Suppressor macrophage treated with lipopolysaccharide for 1 hour (primary cell): ENCODE data around the gene SPOCK1.

Experiments
- DNase-seq, 3 donors: peaks; one replicate each; pipeline ENCODE4 v3.0.0-alpha.2; 2020 to 2022

The SPOCK1 gene

DNA sequence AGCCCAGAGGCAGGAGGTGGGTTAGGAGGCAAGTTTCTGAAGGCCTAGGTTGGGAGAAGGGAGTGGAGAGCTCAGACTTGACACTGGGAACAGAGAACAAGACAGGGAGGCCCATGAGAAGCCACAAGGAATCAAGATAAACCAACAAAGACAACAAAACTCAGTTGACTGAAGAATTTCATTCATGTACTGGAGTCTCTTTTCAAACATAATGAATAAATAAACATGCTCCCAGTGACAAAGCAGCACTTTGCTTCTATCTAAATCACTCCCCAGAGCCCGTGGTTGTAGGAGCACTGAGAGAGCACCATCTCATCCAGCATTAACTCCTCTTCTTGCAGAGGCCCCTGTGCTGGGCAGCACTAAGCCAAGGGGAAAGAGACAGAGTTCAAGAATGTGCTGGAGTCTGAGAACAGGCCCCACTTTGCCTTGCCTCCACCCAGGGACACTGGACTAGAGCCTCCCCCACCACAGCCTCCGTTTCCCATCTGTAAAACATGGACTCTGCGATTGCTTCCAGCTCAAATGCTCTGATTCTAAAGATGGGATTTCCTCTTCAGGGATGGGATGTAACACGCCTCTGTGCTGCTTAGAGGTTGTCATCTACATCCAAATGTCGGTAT, 282.0 kb downstream of the SPOCK1 start:
- no peak for DNase-seq

DNA sequence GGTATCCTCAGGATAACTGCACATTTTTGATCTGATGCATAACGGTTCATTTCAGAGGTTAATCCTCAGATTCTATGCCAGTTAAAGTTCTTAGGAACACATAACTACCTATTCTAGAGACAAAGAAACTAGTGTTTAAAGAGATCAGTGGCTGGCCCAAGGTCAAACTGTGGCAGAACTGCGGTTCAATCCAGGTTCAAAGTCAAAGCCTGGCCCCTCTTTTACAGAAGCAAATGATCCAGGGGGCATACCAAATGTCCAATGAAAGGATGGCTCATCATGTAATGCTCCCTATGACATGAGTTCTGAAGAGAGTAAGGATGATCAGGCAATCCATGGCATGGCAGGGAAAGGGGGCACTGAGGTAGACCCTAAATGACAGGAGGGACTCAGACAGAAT, 283.3 kb downstream of the SPOCK1 start:
- DNase-seq, result no peak

DNA sequence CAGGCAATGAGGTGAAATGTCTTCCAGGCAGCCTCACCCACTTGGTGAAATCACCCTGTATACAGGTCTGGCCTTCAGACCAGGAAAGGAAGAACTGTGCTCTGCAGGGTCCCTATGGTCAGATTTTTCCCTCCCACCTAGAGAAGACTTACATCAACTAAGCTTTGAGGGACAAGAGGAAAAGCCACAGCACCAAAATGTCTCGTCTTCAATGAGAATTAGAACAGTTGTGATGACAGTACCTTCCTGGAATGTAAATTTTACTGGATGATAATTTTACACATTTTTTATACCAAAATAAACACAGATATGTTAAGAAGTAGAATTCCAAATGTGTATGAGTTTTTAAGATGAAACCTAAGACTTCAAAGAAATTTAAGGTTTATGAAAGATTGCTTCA, 283.9 kb downstream of the SPOCK1 start:
- DNase-seq, result no peak

DNA sequence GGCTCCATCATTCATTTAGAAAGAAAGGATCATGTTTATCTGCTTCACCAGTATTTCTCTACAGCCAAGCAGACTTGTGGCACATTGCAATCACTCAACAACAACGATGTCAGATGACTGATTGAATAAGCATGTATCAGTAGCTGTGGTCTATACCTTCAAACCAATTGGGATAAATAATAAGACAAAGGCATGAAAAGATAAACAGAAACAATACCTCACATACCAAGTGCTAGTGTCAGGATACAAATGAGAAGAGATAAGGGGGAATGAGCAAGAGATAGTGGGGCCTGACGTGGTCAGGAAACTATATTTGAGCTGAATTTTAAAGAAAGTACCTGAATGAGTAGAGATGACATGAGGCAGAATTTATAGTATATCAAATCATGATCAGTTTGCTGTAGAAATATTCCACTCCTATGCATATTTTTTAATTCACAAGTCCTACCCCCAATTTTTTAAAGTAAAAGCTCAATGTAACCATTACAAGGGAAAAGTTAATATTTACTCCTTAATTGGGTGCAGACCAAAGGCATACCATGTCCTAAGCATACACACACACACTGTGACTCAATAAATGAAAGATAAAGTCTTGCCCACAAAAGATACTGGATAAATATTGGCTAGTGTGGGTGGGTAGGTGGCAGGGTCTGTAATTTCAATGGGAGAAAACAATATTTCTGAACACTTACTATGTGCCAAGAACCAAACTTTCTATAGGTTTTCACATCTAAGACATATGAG, 284.5 kb downstream of the SPOCK1 start:
- no peak for DNase-seq

DNA sequence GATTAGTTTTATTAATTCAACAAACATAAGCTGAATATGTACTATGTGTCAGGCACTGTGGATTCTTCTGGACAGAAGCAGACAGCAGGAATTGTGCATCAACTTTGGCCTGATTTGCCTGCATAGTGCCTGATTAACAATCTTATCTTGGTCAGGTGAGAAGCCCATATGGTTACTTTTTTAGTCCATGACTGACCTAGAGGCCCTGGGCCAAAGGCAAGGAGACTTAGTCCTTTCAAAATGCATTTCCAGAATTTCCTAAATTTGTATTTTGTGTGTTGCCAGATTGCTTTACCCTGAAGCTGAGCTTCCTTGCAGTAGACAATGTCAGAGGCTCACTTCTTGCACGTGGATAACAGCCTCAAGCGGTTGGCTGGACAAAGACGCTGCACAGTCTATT, 286.7 kb downstream of the SPOCK1 start:
- no peak for DNase-seq

DNA sequence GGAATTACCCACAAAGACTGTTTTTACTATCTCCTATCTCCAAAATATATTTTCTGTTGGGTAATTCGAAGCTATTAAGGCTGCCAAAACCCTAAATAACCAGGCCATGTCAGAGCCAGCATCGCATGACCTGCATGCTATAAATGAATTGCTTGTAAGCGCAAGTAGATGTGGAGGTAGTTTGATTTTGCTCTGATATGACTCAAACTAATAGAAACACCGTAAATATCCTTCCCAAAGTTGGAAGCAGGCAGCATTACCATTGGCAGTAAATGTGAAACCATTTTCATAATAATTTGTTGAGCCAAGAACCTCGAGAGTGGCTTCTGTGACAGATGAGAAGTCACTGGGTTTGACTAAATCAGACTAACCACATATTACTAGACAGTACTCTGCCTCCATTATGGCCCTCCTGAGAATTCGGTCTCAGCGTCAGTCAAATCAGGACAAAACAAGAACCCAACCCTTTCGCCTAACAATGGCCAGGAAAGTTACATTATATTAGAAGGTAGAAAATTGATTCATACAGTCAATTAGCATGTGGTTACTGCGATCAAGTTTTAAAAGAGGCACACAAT, 289.8 kb downstream of the SPOCK1 start:
- DNase-seq, result no peak

DNA sequence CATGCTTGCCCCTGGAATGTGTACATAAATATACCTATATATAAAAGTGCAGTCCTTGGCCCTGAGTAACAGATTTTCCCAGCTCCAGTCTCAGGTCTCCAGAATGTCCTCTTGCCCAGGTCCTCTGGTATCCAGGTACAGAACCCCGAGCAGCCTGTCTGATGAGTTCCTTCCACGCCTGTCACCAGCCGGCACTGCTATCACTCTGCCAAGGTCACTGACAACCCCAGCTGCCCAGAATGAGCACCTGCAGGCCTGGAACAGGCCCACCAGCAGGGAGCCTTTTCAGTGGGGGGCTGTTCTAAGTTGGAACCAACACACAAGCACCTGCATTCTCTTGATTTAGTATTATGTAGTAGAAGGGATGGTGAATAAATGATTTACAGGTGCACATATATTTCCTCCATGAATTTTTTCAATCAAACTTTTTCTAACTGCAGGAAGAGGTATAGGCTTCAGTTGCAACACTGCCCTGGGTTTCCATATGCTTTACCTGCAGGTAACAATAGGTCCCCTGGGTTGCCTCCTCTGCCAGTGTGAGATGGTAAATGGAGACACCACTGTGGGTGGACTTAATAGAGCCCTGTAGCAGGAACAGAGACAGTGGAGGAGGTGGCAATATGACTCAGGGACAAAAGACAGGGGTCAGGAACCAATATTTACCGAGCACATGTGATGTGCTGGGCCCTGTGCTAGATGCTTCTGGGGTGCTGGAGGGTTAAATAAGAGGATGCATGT, 291.9 kb downstream of the SPOCK1 start:
- no peak for DNase-seq

DNA sequence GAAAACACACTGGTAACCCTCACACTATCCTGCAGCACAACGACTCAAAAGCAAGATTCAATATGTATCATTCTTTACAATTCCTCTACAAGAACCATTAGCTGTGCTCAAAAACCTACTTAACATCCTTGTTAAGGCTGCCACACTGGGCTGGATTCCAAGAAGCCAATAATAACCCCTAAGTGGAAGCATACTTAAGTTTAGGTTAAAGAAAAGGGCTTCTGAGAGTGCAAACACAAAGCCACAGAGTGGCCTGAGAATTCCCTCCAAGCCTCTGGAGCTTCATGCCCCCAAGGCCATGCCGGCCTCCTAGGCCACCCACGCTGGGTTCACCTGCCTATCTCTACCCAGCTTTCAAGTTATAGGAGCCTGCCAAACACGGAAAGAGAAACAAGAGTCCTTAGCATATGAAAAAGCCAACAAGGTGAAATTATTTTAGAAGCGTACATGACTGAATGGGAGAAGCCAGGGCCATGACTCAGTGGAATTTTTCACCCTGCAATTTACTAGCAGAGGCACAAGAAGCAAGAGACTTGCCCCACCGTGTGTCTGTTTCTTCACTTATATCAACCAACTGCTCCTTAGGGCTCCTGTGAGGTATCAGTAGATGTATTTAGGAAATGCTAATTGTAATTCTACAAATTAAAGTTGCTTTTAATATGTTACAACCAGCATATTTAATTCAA, 293.0 kb downstream of the SPOCK1 start:
- DNase-seq, result no peak

DNA sequence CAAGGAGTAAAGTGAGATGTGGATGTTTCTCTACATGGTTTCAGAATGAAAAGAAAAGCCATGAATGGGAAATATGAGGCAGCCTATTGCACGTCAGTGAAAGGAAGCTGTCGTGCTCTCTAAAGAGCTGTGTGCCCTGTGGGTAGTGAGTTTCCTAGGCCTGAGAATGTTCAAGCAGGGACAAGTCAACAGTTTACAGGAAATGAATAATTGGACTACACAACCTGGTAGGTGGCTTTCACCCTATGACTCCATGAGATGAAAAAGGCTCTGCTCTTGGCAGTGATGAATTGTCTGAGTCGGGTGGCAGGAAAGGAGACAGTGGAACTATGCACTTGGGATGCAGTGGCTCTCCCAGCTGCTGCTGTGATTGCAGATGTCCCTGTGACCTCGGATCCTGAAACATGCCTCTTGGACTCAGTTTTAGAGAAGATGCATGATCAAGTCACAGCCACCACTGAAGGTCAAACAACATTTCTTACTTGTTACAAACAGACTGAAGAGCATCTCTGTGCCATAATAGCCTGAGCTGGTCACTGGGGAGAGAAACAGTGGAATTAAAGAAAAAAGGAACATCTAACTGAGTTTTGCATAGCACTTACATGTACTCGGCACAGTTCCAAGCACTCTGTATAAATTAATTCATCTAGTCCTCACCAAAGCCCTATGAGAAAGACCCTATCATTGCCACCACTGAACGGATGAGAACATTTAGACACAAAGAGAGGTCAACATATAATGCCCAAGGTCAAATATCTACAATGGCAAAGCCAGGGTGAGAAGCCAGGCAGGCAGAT, 293.7 kb downstream of the SPOCK1 start:
- DNase-seq, result no peak

DNA sequence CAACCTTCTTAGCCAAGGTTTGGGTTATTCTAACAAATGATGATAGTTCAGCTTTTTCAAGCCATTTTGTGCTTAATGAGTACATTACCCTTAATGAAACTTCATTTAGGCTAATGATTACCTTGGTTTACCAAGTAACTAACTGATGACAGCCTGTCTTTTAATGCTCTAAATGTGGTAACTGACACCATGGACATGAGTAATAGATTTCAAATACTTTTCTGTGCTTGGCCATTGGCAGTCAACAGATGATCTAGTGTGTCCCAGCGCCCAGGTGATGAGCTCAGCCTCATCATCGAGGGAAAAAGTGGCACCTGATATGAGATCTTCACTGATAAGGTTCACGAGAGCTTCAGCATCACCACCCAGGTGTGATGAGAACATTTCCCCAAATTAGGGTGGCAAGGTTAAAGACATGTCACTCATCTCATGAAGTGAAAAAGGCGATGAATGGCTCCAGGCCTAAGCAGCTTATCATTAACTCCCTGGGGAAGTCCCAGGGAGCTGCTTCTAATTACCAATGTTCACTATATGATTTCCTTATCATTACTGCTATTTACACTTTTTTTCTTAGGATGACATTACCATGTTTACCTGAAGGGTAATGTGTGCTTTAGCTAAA, 296.0 kb downstream of the SPOCK1 start:
- no peak for DNase-seq

DNA sequence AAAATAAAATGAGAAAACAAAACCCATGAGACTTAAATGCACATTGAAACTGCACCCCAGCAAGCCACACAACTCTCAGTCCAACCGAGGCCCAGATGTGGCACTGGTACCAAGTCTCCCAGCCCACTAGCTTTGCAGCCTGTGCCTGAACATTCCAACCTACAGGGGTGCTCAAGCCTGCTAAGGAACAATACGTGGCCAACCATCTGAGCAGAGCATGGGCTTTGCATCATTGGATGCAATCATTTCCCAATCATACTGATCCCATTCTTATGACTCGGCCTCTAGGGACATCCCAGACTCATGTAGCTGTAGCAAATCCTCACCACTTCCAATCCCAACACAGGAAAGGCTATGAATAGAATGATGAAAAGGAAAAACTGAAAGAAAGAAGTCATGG, 297.2 kb downstream of the SPOCK1 start:
- DNase-seq, result no peak

DNA sequence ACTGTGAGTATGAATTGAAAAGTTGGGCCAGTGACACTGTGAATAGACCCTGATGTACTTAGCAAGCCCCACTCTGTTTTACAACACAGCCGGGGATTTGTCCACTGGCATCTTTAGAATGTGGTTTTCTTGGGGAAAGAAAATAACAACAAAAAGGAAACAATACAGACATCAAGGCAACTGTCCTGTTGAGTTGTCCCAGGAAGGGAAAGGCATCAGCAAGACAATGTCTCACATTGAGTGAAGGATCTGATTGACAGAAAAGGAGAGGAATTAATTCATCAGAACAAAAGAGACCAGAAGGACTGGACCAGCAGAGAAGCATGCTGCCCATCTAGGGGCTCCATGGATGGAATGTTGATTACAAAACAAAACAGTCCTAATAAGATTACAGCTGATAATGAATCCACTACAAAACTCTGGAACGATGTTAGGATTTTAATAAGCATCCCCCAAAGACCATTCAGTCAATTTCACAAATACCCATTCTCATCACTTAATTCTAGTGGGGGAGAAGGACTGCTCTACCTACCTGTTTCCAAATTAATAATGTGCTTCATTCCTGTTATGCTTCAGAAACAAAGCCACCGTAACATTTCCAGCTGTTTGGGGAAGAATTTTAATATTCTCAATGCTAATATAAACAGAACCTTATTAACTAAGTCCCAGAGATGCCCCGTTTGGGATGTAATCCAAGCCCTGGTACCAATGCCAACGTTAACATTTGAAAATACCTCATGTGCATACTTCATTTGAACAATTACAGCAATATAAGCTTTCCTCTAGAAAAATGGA, 298.0 kb downstream of the SPOCK1 start:
- no peak for DNase-seq

DNA sequence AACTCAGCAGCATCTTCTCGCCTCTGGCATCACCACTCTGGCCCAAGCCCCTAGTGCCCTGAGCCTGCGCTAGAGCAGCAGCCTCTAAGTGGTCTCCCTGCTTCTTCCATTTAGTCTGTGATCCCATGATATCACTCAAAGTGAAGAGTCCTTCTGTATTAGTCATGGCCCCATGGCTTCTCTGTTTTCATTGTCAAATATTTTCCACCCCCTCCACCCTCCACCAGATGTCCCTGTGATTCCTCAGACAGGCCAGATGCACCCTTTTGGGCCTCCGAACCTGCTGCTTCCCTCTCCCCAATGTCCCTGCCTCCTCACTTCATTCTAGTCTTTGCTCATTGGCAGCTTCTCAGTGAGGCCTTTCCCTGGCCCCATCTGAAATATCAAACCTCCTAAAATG, 299.2 kb downstream of the SPOCK1 start:
- DNase-seq, result no peak

DNA sequence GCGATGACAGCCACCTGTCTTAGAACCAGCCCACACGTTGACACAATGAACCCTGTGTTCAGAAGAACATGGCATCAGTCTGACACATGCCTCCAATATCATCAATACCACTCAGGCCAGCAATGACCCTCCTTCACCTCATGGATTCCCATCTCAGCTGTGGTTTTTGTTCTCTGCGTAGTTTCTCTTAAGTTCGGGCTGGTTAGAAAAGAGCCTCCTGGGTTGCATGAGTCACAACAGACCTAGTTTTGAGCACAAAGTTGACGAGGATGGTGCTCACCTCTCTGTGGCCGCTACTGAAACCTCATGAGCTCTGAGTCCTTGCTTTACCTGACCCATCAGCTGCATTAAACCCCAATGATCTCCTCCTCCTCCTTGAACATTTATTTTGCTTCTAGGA, 299.9 kb downstream of the SPOCK1 start:
- no peak for DNase-seq

DNA sequence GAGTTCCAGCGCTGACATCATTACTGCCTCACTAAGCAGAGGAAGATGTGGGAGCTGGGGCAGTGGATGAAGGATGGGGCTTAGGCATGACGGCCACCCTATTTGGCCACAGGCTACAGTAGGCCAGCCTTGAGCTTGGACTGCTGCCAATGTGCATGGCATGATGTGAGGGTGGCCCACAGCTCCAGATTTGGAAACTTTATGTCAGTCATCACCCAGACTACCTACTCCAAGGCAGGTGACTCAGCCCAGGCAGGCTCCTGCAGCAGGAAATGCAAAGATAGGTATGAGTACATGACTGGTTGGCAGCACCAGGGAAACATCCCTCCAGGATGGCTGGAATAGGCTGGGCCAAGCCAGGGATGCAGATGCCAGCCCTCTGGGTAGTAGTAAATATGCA, 303.6 kb downstream of the SPOCK1 start:
- DNase-seq, result no peak

DNA sequence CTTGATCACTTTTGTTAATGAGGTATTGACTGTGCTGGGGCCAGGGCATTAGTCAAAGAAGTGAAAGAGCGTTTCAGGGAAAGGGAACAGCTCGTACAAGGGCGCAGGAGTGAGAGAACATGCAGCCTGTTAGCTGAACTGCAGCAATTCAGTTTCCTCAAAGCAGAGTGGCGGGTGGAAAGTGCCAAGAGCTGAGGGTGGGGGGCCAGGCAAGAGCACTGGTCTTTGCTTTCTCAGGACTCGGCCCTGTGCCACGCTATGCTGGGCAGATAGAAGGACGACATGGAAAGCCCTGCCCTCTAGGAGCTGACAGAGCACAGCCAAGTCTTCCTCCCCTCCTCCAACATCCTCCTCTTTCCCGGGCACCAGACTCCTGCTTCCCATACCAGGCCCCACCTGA, 304.8 kb downstream of the SPOCK1 start:
- no peak for DNase-seq

DNA sequence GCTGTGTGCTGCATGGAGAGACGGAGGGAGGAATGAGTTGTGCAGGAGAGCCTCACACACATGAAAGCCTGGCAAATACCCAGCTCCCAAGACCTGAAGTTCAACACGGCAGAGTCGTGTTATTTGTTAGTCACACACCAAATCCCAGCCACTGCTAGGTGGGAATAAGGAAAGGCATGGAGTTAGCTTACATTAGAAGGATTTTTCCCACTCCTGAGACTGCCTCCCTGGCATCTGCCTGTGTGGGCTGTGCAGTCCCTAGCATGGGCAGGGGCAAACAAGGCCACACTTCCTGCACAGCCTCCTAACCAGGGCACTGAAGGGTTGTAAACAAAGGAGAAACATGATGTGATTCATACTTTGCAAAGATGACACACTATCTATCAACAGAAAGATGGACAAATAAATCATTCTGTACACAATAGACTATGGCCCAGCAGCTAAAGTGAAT, 306.8 kb downstream of the SPOCK1 start:
- DNase-seq, result no peak

DNA sequence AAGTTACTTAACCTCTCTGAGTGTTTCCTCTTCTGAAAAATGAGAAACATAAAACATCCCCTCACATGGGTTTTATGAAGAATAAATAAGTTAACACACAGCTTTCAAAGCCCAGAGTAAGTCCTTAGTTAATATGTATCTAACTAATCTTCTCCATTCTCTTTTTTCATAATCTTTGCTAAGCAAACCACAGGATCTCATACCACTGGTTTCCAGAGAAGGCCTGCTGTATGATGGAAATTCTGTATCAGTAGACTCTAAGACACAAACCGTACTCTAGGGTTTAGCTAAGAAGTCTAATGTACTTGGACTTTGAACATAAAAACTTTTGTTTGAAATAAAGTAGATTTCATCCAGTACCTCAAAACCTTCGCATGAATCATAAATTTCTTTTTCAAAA, 307.9 kb downstream of the SPOCK1 start:
- no peak for DNase-seq

DNA sequence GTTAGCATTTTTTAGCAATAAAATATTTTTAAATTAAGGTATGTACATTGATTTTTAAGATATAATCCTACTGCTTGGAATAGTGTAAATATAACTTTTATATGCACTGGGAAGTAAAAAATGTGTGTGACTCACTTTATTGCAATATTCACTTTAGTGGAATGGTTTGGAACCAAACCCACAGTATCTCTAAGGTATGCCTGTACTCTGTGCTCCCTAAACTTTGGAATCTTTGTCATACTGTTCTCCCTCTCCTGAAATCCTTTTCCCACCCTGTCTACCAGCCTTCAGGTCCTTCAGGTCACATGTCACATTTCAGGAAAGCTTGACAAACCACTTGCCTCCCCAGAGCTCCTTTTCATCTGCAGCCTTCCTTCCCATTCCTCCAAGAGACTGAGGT, 308.7 kb downstream of the SPOCK1 start:
- DNase-seq, result no peak

DNA sequence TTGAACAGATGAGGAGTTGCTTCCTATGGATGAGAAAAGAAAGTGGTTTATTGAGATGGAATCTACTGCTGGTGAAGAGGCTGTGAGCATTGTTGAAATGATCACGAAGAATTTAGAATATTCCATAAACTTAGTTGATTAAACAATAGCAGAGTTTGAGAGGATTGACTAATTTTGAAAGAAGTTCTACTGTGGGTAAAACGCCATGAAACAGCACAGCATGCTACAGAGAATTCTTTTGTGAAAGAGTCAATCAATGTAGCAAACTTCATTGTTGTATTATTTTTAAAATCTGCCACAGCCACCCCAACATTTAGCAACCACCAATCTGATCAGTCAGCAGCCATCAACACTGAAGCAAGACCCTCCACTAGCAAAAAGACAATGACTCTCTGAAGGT, 309.1 kb downstream of the SPOCK1 start:
- DNase-seq, result no peak

DNA sequence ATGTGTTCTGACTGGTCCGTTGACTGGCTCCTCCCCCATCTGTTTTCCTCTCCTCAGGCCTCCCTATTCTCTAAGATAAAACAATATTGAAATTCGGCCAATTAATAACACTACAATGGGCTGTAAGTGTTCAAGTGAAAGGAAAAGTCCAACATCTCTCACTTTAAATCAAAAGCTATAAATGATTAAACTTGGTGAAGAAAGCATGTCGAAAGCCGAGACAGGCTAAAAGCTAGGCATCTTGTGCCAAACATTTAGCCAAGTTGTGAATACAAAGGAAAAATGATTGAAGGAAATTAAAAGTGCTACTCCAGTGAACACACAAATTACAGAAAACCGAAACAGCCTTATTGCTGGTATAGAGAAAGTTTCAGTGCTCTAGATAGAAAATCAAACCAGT, 310.6 kb downstream of the SPOCK1 start:
- no peak for DNase-seq
